GM20431 (cell line): Measurements from ENCODE around the gene KIAA0319L.
"Not testable (repeated sequence)": the region's sequence is repeated elsewhere in the genome, so short reads cannot be mapped to it uniquely, and the experiment has no call there.

ENCODE experiments used
- in situ Hi-C: fragments of 300-500 bp; cut with MseI, MboI; formaldehyde crosslinking; loops from one replicate; pipeline ENCODE4 v1.15.0; 2020; ENCODE audit warnings: low sequenced_read_pairs; ENCODE audit not compliant: unreplicated experiment

The KIAA0319L gene

DNA sequence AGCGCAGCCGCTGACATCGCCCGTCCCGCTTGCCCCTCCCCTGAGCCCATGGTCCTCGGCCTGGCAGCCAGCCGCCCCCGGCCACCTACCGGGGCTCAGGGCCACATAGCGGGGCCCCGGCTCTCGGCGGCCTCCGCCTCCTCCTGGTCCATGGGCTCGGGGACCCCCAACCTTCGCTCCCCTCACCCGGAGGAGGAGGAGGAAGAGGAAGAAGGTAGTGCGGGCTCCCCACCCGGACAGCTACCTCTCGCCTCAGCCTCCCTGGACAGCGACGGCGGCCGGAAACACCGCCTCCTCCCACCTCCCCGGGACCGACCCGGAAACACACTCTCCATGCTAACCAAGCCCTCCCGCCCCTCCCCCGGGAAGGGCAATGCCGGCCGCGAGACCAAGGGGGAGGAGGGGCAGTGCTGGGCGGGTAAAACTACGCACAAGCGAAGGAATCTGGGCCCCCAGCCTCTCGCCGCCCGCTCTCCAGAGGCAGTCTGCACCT is at the start of gene KIAA0319L:
Gene KIAA0319L (minus strand): TSS at position 286 of the 493 bp plus-strand sequence. CDS start 2,912 bp downstream, outside the sequence.
- in situ Hi-C loops = no loop called here

- in situ Hi-C loops = no loop called here
Measured at GRCh38 chr1:35605867-35606182, 48.6 kb upstream of the KIAA0319L start.

DNA sequence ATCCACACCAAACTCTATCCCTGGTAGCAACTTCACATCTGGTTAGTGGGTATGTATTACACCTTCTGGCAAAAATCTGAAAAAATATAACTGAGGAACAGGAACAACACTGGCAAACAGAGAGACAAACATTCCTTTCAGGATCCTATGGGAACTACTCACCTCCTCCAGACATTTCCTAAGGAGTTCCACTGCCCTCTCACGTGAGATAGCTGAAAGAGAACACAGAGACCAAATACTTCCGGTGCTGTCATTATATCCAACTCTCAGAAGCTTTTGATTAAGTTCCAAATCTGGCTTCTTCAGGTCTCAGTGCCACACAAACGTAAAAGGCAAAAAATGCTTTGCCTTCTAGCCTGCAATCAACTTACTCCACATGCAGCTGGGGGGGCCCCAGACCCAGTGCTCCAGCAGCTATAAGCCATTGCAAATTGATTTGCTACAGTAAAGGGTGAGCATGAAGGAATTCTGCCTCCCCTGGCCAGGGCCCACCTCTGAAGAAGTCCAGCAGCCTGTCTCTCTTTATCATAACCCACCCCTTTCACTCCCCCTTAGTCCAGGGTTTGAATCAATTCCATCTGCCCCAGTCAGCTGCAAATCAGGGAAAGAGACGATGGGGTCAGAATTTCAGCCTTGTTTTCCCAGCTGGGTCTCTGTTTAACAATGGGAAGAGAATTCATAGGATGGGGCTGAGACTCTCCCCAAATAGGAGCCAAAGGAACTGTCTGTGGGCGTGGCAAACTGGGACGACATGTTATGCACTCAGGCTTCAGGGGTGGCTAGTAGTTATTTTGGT is 48.1 kb upstream of the KIAA0319L start:
- in situ Hi-C loops = no loop called here

- in situ Hi-C loops = no loop called here
Measured at GRCh38 chr1:35603941-35604340, 46.7 kb upstream of the KIAA0319L start.

DNA sequence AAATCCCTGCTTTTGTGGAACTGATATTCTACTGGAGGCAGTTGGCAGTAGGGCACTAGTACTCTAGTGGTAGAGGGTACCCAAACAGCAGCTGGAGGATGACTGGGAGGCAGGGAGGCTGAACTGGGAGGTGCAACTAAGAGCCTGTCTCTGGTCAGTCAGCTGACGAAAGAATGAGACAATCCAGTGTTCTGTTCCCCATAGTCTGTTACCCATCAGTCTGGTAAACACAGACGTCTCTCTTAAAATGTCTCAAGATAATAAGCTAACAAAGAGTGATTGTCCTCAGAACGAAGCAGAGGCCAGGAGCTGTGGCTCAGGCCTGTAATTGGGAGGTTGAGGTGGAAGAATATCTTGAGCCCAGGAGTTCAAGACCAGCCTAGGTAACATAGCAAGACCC is 46.3 kb upstream of the KIAA0319L start:
- in situ Hi-C loops = no loop called here

DNA sequence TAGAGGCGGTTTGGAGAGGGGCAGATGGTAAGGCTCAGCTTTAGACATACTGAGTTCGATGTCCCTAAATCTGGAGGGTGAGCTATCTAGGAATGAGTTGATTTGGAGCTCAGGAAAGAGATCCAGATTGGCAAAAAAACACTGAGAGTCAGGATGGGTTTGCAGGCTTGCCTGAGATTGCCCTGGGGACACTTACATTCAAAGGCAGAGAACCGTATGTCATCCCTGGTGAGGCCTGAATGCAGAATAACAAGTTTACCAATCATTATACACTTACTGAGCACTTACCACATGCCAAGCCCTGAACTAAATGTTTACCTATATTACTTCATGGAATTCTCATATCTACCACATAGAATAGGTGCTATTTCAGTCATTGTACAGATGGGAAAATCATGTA is 43.4 kb upstream of the KIAA0319L start:
- in situ Hi-C loops = no loop called here

GRCh38 chr1:35599411-35599810 is 42.2 kb upstream of the KIAA0319L start:
- in situ Hi-C loops = no loop called here

DNA sequence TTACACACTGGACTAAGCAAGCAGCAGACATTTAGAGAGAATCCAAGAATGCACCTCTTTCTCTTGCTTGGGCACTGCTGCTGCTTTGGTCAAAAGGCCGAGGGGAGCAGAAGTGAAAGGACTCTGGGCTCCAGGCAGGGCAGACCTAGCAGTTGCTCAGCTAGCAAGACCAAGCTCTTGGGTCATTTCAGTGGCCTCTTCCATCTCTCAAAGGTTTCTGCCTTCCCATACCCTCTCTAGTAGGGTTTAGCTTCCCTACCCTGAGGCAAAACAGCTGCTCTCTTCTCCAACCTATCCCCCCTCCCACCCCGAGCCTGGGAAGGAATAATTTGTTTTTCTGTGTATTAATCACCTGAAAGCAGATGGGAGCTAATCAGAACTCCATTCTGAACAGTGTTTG is 41.7 kb upstream of the KIAA0319L start:
- in situ Hi-C loops = no loop called here

GRCh38 chr1:35597870-35598269 is 40.7 kb upstream of the KIAA0319L start:
- in situ Hi-C loops = no loop called here

- in situ Hi-C loops = no loop called here
Measured at GRCh38 chr1:35595684-35596083, 38.5 kb upstream of the KIAA0319L start.

DNA sequence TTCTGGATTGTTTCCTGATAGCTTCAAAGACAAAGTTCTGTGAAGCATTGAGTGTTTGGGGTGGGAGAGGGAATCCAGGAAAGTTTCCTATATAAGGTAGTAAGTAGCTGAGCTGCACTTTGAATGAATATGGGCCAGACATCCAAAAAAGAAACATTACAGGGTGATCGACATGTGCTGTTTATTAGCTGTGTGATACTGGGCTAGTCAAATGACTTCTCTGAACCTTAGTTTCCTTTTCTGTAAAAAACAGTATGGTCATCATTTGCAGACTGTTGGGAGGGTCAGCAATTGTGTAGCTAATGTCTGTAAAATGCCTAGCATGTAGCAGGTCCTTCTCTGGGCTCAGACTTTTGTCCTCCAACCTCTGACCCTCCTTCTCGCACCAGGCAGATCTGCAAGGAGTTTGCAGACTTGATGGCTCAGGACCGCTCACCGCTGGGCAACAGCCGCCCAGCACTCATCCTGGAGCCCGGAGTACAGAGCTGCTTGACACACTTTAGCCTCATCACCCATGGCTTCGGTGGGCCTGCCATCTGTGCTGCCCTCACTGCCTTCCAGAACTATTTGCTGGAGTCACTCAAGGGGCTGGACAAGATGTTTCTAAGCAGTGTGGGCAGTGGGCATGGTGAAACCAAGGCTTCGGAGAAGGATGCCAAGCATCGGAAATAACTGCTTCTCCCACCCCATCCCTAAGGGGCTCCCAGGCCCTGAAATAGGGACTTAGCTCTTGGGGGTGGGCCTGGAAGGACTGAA is 37.0 kb upstream of the KIAA0319L start:
- in situ Hi-C loops = no loop called here

DNA sequence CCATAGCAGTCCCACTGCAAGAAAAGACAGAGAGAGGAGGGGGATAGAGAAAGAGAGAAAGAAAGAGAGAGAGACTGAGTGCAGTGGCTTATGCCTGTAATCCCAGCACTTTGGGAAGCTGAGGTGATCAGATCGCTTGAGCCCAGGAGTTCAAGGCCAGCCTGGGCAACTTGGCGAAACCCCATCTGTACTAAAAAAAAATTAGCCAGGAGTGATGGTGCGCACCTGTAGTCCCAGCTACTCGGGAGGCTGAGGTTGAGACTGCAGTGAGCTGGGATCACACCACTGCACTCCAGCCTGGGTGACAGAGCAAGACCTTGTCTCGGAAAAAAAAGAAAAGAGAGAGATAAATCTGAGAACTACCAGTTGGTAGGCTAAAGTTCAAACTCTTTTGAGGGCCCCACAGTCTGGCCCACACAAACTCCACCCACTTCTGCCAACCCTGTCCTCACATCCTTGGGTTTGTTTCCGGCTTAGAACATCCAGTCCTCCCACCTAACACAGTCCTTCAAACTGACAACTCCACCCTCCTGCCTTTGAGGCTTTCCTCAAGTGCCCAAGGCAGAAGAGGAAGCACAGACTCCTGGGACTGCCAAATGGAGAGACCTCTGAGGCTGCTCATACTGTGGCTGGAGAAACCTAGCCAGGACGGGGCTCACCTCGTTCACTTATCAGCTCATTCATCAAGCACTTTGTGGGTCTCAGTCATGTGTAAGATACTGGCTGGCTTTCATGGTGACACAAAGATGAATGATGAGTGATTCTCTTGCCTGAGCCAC is 36.0 kb upstream of the KIAA0319L start:
- in situ Hi-C loops = no loop called here

DNA sequence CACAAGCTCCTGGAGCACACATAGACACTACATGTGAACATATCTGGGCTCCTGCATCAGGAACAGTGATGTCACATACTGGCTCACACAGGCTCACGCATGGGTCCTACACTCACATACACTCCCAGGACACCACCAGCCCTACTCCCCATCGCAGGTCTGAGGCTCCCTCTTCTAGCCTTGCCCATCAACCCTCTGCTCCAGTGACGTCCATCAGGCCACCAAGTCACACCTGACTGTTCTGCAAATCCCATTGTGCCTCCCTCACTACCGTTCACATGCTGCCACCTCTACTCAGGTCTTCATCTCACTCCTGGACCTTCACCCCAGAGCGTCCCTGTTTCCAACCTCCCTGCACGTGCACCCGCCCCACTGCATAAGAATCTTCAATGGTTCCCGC is 34.0 kb upstream of the KIAA0319L start:
- in situ Hi-C loops = no loop called here

GRCh38 chr1:35590476-35591040 is 33.4 kb upstream of the KIAA0319L start:
- in situ Hi-C loops = no loop called here

DNA sequence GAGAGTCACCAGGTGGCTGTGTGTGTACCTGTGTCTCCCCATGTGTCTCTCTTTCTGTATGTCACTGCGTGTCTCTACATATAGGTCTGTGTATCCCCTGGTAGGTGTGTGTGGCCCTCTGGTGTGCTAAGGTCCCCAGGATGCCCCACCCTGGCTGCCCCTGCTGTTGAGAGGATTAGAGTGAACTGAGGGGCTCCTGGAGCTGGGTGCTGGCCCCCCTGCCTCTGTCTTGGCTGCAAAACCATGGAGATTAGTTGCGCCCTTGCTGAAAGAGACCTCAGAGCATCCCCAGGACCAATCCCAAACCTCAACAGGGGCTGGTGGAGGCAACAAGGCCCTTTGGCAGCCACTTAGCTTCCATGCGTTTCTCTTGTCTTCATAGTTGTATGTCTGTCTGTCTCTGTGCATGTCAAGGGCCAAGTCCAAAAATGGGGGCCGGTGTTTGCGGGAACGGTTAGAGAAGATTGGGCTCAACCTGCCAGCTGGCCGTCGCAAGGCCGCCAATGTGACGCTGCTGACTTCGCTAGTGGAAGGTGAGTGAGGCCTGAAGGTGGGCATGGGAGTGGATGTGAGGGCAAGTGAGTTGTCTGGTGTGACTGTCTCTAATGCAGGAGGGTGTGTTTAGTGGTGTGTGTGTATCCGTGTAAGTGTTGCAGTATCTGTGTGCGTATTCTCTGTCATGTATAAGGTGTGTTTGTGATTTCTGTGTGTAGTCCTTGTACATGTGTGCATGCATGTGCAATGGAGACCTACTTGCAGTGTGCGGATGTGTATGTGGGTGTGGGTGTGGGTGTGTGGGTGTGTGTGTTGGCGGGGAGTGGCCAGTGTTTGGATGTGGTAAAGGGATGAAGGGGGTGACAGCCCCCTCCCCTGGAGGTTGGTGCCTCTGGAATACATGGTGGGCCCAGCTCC is 32.6 kb upstream of the KIAA0319L start:
- in situ Hi-C loops = no loop called here

DNA sequence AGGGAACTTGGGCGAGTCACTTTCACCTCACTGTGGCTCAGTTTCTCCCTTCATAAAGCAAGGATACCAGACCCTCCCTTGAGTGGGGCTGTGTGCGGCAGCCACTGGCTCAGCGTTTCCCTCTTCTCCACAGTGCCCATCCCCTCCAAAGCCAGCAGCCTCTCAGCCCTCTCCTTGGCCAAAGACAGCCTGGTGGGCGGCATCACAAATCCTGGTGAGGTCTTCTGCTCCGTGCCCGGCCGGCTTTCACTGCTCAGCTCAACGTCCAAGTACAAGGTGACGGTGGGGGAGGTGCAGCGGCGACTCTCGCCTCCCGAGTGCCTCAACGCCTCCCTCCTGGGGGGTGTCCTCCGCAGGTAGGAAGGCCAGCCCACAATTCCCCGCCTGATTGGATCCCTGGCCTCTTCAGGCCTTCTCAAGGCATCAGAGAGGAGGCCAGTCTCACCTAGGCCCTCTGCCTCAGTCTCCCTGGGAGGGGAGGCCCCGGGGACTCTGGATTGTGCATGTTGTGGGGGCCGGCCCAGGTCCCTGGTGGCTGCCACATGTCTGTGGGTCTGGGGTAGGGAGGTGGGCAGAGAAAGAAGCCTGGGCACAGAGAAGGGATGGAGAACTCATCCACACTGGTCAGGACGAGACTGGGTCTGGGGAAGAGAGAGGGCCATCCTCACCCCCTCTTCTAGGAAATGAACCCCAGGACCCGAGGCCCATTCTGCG is 31.2 kb upstream of the KIAA0319L start:
- in situ Hi-C loops = no loop called here

DNA sequence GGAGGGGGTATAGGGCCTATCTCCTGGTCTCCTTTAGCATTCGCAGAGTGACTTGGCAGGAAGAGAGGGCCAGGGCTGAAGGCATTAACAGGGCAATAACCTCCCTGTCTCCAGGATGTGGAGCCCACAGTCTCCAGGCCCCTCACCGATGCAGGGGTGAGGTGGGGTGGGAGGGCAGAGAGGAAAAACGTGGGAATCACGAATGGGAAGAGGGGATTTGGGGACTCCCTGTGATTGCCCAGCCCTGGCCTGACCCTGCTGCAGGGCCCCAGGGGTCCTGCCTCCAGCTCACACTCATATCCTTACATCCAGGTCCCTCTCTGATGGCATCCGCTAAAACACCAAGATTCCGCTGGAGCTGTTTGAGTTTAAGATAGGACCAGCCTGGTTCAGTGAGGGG is 30.5 kb upstream of the KIAA0319L start:
- in situ Hi-C loops = no loop called here

GRCh38 chr1:35586808-35587207 is 29.6 kb upstream of the KIAA0319L start:
- in situ Hi-C loops = no loop called here

DNA sequence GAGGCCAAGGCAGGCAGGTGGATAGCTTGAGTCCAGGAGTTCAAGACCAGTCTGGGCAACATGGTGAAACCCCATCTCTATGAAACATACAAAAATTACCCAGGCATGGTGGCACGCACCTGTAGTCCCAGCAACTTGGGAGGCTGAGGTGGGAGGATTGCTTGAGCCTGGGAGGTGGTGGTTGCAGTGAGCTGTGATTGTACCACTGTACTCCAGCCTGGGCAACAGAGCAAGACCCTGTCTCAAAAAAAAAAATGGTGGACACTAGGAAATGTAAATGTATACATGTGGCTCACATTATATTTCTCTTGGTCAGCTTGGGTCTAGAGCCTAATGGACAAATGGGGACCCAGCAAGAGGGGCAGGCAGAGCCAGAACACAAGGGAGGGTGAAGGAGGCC is 28.6 kb upstream of the KIAA0319L start:
- in situ Hi-C loops = not testable (repeated sequence)
